KMS-11 (cell line): Measurements from ENCODE around the gene LMF2.

Source experiments
- H2AFZ ChIP-seq: fragments of 200-600 bp; sonication (generic); 2 replicates; pipeline ENCODE4 v1.6.1; 2016; ENCODE audit warnings: antibody characterized with exemption, mixed run types, low read depth
- H3K27ac ChIP-seq: fragments of 200-600 bp; sonication (generic); 2 replicates; pipeline ENCODE4 v1.6.1; 2016; ENCODE audit warnings: mild to moderate bottlenecking, mixed run types
- H3K27me3 ChIP-seq: fragments of 200-600 bp; sonication (generic); 2 replicates; pipeline ENCODE4 v1.6.1; 2017; ENCODE audit warnings: mild to moderate bottlenecking, low read depth, mixed run types, moderate library complexity; ENCODE audit not compliant: insufficient read depth
- H3K36me3 ChIP-seq: fragments of 200-600 bp; sonication (generic); 2 replicates; pipeline ENCODE4 v1.6.1; 2017; ENCODE audit warnings: mild to moderate bottlenecking, mixed run types; ENCODE audit not compliant: insufficient read depth
- H3K4me1 ChIP-seq: fragments of 200-600 bp; sonication (generic); 2 replicates; pipeline ENCODE4 v1.6.1; 2016; ENCODE audit warnings: mild to moderate bottlenecking, low read depth, mixed run types; ENCODE audit not compliant: poor library complexity, severe bottlenecking
- H3K4me2 ChIP-seq: fragments of 200-600 bp; sonication (generic); 2 replicates; pipeline ENCODE4 v1.7.0; 2016; ENCODE audit warnings: mild to moderate bottlenecking, mixed run types
- H3K4me3 ChIP-seq: fragments of 200-600 bp; sonication (generic); IDR thresholded peaks from 2 replicates; pipeline ENCODE4 v1.6.1; 2017; ENCODE audit warnings: low read depth, low read length, mixed read lengths; ENCODE audit not compliant: insufficient read depth
- H3K79me2 ChIP-seq: fragments of 200-600 bp; sonication (generic); 2 replicates; pipeline ENCODE4 v1.6.1; 2016; ENCODE audit warnings: low read depth, mixed run types; ENCODE audit not compliant: insufficient read depth
- H3K9ac ChIP-seq: fragments of 200-600 bp; sonication (generic); 2 replicates; pipeline ENCODE4 v1.6.1; 2016; ENCODE audit warnings: mild to moderate bottlenecking, mixed run types
- H4K20me1 ChIP-seq: fragments of 200-600 bp; sonication (generic); 2 replicates; pipeline ENCODE4 v1.6.1; 2016; ENCODE audit warnings: mild to moderate bottlenecking, mixed run types; ENCODE audit not compliant: insufficient read depth
- CTCF ChIP-seq: fragments of 200-600 bp; sonication (generic); conservative IDR thresholded peaks from 2 replicates; pipeline ENCODE4 v1.6.1; 2017; ENCODE audit warnings: low read depth, mild to moderate bottlenecking, antibody characterized with exemption, low read length, moderate library complexity, mixed read lengths

Gene LMF2

GRCh38 chr22:50517495-50518260 is 10.2 kb upstream of the LMF2 start:
- Histone ChIP-seq H2AFZ (no peak overlapping the region), H3K4me3 (no peak overlapping the region), H3K9ac (no peak overlapping the region), H3K36me3 (no peaks in the 10 kb centered on the region), H3K79me2 (peaks cover 23% of the 10 kb centered on the region), H3K4me1 (no peaks in the 10 kb centered on the region), H4K20me1 (no peaks in the 10 kb centered on the region), H3K4me2 (no peak overlapping the region), H3K27me3 (no peaks in the 10 kb centered on the region), H3K27ac (no peak overlapping the region)
- TF ChIP-seq CTCF, result no peak

GRCh38 chr22:50516891-50517290 is 9.4 kb upstream of the LMF2 start:
- TF ChIP-seq CTCF, result no peak
- peaks cover 30% of the 10 kb centered on the region for H3K79me2 ChIP-seq
- H3K27me3 ChIP-seq, result no peaks in the 10 kb centered on the region
- no peaks in the 10 kb centered on the region for H3K36me3 ChIP-seq
- no peak overlapping the region for H2AFZ ChIP-seq
- H3K9ac ChIP-seq, result no peak overlapping the region
- H3K4me3 ChIP-seq, result no peak overlapping the region
- no peaks in the 10 kb centered on the region for H4K20me1 ChIP-seq
- H3K4me2 ChIP-seq, result no peak overlapping the region
- no peak overlapping the region for H3K27ac ChIP-seq
- peaks cover 2% of the 10 kb centered on the region for H3K4me1 ChIP-seq

DNA sequence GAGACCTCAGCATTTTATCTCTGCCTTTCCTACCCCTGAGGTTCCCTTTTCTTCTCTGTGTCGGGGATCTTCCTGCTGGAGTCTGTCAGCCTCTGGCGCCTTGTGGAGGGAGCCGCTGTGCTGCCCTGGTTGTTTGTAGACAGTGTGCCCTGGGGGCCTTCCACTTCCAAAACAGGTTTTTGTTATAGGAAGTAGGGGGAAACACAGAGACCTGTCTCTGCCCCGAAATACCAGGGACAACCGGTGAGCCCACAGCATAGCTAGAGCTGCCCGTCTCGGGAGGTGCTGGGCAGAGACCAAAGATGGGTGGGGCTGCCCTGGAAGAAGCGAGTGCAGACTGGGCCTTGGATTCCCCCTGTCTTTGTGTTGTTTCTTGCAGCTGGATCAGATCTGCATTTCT is 8.6 kb upstream of the LMF2 start:
- H3K4me1 ChIP-seq, result peaks cover 7% of the 10 kb centered on the region
- H3K9ac ChIP-seq, result no peak overlapping the region
- no peaks in the 10 kb centered on the region for H3K36me3 ChIP-seq
- H3K4me2 ChIP-seq, result no peak overlapping the region
- no peaks in the 10 kb centered on the region for H3K27me3 ChIP-seq
- H2AFZ ChIP-seq, result no peak overlapping the region
- no peaks in the 10 kb centered on the region for H4K20me1 ChIP-seq
- TF ChIP-seq CTCF, result no peak
- H3K79me2 ChIP-seq, result peaks cover 36% of the 10 kb centered on the region
- H3K4me3 ChIP-seq, result no peak overlapping the region
- no peak overlapping the region for H3K27ac ChIP-seq

DNA sequence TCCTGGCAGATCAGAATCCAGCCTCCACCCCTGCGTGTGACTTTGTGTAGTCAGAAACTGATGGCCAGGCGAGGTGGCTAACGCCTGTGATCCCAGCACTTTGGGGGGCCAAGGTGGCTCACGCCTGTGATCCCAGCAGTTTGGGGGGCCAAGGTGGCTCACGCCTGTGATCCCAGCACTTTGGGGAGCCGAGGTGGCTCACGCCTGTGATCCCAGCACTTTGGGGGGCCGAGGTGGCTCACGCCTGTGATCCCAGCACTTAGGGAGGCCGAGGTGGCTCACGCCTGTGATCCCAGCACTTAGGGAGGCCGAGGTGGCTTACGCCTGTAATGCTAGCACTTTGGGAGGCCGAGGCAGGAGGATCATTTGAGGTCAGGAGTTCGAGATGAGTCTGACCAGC is 5.7 kb upstream of the LMF2 start:
- no peaks in the 10 kb centered on the region for H3K36me3 ChIP-seq
- H3K27ac ChIP-seq, result no peak overlapping the region
- no peak overlapping the region for H3K4me2 ChIP-seq
- no peaks in the 10 kb centered on the region for H4K20me1 ChIP-seq
- no peak overlapping the region for H3K4me3 ChIP-seq
- H3K4me1 ChIP-seq, result peaks cover 13% of the 10 kb centered on the region
- TF ChIP-seq CTCF, result no peak
- H3K9ac ChIP-seq, result no peak overlapping the region
- peaks cover 60% of the 10 kb centered on the region for H3K79me2 ChIP-seq
- no peak overlapping the region for H2AFZ ChIP-seq
- H3K27me3 ChIP-seq, result no peaks in the 10 kb centered on the region
